ENCODE measurements around the gene ANKRD24.

GRCh38 chr19:4182084-4182810, at the start of gene ANKRD24, which contains the start of gene SIRT6:
- TF ChIP-seq, protein P1, sequence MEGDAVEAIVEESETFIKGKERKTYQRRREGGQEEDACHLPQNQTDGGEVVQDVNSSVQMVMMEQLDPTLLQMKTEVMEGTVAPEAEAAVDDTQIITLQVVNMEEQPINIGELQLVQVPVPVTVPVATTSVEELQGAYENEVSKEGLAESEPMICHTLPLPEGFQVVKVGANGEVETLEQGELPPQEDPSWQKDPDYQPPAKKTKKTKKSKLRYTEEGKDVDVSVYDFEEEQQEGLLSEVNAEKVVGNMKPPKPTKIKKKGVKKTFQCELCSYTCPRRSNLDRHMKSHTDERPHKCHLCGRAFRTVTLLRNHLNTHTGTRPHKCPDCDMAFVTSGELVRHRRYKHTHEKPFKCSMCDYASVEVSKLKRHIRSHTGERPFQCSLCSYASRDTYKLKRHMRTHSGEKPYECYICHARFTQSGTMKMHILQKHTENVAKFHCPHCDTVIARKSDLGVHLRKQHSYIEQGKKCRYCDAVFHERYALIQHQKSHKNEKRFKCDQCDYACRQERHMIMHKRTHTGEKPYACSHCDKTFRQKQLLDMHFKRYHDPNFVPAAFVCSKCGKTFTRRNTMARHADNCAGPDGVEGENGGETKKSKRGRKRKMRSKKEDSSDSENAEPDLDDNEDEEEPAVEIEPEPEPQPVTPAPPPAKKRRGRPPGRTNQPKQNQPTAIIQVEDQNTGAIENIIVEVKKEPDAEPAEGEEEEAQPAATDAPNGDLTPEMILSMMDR (IDR thresholded peaks at IDR 0.05; ENCODE audit: extremely low read depth in 1 of 2, insufficient read depth in 1 of 2, low read depth in 1 of 2, low read length in 2 of 2): no peak
- peak; percentile 74 for TF ChIP-seq POLR2A (IDR thresholded peaks at IDR 0.05; ENCODE audit: low read depth, low read length)
- no peak for TF ChIP-seq MAX (IDR thresholded peaks at IDR 0.05; ENCODE audit: insufficient read depth, insufficient read length)
- TF ChIP-seq EZH2 (IDR thresholded peaks at IDR 0.05; ENCODE audit: borderline replicate concordance, low read depth, low read length, severe bottlenecking): no peak
- no peak for TF ChIP-seq FOS (IDR thresholded peaks at IDR 0.05; ENCODE audit: borderline replicate concordance, insufficient read depth, low read length)
- TF ChIP-seq POLR2AphosphoS5 (IDR thresholded peaks at IDR 0.05; ENCODE audit: insufficient read depth, low read depth, low read length): peak; percentile 56
- TF ChIP-seq JUN (IDR thresholded peaks at IDR 0.05; ENCODE audit: borderline replicate concordance, insufficient read depth, insufficient read length, low read depth): no peak
